Activated naive CD4-positive, alpha-beta T cell treated with Interleukin-2 at 50 U/mL for 16 hours (primary cell): ENCODE measurements around the gene DESI2.
A peak's percentile ranks its signal among the peaks of the same experiment; 100 is the strongest.

Experiments
- DNase-seq: peaks from one replicate; pipeline ENCODE4 v3.0.0-alpha.2; 2020

DESI2 gene

DNA sequence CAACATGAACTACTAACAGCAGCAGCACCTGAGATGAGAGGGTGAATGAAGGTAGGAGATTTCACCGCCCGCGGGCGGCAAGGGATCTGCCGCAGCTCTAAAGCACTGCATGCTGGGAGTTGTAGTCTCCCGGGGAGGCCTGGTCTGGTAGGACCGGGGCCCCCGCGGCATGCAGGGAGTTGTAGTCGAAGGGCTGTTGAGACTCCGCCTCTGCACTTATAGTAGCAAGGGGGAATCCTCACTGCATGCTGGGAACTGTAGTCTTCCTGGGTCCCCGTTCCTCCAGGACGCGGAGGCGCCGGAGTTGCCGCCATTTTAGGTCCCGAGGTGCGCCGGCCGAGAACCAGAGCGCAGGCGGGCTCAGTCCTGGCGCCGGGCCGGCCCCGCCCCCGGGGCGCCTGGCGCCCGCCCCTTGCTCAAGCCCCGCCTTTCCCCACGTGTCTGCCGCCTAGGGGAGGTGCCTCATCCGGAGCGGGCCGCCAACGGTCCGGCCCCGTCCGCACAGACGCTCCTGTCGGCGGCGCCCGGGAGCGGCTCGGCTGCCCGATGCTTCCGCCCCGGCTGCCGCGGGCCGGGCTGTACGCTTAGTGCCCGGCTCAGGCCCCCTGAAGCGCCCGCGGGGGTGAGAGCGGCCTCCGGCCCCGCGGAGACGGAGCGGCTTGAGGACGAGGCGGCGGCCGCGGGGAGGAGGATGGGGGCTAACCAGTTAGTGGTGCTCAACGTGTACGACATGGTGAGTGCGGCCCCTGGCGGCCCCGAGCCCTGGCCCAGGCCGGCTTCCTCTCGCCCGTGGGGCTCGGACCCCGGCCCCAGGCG, at the start of gene DESI2:
DESI2 (plus strand) TSS at position 504 of the 816 bp plus-strand sequence; CDS start at position 692, 188 bp downstream.
- DNase-seq, result peak; percentile 98

DNA sequence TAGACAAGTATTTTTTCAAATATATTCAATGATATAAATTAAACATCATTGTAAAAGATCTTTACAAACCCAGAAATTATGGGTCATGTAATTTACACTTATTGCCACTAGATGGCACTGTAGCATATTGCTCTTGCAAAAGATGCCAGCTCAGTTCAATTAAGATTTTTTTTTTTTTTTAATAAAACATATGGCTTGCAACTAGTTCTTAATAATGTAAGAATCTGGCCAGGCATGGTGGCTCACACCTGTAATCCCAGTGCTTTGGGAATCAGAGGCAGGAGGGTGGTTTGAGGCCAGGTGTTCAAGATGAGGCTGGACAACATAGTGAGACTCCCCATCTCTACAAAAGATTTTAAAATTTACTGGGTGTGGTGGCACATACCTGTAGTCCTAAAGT, 49.4 kb upstream of the DESI2 start:
- no peak for DNase-seq

- DNase-seq, result no peak
Observed at GRCh38 chr1:244605835-244606370, 47.0 kb upstream of the DESI2 start.

DNA sequence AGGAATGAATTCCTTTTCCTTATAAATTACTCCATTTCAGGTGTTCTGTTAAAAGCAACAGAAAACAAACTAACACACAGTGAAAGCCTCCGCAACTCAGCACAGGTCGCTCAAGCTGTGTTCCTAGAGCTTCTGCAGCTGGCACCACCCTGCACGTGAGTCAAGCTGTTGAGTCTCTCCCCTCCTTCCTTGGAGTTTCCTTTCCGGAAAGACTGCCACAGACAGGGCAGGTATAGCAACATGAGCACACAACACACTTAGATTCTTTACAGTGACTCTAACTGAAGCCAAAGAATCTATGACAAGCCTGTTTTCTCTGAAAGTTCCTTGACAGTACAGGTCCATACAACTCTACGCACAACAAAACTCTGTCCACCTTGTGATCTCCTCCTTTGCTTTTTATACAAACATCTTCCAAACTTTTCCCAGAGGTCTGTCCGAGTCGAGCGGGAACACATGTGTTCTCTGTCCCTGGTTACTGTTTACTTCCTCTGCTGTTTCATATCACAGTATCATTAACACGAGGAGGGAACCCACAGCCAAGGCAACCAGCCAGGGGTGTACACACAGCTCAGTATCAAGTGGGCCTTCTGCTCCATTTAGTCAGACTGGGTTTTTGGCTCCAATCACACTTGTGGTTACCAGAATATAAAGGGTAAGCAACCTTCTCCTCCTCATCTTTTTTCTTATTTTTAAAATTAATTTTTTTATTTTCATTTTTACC, 38.7 kb upstream of the DESI2 start:
- DNase-seq, result no peak

- no peak for DNase-seq
Observed at GRCh38 chr1:244614879-244615278, 38.0 kb upstream of the DESI2 start.

DNA sequence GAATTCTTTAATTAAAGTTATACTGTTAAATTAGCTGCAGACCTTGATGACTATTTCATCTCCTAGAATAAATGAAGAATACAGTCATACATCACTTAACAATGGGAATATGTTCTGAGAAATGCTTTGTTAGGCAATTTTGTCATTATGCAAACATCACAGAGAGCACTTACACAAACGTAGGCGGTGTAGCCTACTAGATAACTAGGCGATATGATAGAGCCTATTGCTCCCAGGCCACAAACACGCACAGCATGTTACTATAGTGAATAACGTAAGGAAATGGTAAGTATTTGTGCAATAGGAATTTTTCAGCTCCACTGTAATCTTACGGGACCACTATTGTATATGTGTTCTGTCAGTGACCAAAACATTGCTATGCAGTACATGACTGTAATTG, 37.6 kb upstream of the DESI2 start:
- DNase-seq, result no peak

- no peak for DNase-seq
Observed at GRCh38 chr1:244626709-244627108, 26.2 kb upstream of the DESI2 start.

- DNase-seq, result no peak
Observed at GRCh38 chr1:244628789-244629188, 24.1 kb upstream of the DESI2 start.

DNA sequence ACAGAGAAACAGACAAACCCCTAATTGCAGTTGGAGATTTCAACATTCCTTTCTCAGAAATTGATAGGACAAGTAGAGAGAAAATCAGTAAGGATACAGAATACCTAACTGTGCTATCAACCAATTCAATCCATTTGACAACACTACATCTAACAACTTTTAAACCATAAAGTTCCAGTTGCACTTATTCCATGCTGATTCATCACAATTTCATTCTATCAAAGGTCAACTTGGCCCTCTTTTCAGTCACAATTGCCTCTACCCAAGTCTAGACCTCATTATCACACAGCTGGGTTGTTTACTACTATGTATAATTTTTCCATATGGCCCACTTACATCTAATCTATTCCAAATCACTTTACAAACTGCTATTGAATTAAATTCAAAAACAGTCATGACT, 19.8 kb upstream of the DESI2 start:
- no peak for DNase-seq

- DNase-seq, result no peak
Observed at GRCh38 chr1:244634546-244634945, 18.4 kb upstream of the DESI2 start.

- DNase-seq, result no peak
Observed at GRCh38 chr1:244636488-244637259, 16.3 kb upstream of the DESI2 start.

DNA sequence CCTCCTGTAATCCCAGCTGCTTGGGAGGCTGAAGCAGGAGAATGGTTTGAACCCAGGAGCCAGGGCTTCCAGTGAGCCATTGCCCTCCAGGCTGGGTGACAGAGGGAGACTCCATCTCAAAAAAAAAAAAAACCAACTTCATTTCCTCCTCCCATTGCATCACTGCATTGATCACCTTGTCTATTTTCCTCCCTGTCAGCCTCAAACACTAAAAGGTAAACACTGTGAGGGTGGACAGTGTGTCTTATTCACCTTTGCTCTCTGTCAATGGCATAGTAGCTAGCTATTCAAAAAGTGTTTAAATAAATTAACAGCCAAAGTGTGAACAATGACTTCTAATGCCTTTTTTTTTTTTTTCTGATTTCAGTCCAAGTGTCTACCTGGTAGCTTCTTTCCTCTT, 13.4 kb upstream of the DESI2 start:
- DNase-seq, result no peak

DNA sequence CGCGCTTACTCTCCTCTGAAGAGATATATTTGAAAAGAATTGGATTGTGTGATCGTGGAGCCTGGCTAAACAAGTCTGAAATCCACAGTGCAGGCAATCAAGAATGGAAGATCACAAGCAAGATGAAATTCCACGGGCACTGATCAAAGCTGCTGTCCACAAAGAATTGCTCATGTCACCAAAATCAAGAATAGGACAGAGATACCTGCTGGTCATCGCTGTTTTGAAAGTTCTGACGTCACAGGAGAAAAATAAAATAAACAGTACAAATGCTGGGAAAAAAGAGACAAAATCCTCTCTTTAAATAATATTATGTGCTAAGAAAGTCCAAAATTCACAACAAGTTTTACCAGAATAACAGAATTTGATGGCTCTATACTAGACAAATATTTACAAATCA, 12.0 kb upstream of the DESI2 start:
- DNase-seq, result no peak

GRCh38 chr1:244642526-244642925, 10.4 kb upstream of the DESI2 start:
- DNase-seq, result no peak

DNA sequence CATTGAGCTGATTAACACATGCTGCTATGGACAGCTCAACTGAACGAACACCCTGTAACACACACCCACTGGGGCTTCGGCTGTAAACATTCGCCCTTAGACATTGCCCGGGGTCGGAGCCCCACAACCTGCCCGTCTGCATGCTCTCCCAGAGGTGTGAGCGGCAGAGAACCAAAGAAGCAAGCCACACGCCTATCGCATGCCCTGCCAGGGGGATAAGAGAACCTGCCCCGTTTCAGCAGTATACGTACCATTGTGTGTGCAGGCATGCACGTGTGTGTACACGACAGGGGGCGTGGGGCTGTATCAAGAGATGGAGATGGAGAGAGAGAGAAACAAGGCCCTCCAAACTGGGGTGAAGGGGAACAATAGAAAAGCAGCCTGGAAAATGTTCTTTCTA, 9.9 kb upstream of the DESI2 start:
- DNase-seq, result no peak

DNA sequence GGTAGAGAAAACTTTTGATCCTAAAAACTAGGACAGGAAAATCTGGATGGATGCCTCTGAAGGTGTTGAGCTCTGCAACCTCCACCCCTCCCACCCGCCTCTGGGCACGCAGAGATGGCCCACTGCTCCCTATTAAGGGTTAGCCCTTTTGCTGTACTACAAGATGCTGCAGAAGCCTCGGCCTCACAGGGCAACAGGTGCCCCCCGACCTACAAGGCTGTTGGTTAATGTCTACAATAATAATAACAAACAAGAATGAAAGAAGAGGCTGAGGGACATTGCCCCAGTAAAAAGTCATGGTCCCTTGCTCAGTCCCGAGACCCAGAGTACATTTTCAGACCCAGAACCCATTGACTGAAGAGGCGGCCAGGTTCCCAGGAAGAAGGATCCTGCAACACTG, 7.5 kb upstream of the DESI2 start:
- no peak for DNase-seq

DNA sequence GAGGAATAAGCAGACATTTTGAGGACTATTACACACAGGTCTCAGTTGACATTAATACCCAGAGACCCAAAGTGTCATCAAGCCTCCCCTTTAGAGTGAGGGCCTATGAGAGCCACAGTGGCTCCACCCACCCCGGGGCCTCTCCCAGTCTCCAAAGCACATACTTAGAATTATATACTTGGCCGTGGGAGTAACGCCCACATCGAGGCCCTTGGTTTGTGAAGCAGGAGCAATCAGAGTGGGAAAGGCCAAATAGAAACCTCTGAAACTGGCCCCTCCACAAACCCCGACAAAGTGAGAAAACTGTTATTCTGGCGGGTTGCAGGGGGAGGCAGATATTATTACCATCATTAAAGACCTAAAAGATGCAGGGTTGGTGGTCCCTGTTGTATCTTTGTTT, 7.0 kb upstream of the DESI2 start:
- DNase-seq, result no peak

DNA sequence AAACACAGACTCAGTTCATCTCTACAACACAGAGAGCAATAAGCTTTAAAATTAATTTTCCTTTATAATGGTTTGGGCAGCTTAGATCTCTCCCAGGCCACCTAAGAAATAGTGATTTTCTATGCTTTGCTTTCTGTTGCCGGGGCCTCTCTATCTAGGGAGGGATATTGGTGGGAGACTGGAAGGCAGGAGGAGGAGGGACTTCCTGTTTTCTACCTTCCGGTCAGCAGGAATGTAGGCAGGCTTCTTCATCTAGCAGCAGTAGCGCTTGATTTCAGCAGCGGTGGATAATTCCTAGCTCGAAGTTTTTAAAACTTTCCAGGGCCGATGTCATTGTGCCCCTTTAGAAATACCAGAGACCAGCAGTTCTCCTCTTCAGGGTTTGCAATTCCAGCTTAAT, 5.1 kb upstream of the DESI2 start:
- DNase-seq, result no peak

GRCh38 chr1:244651956-244652622, 837 bp upstream of the DESI2 start:
- DNase-seq, result no peak

DNA sequence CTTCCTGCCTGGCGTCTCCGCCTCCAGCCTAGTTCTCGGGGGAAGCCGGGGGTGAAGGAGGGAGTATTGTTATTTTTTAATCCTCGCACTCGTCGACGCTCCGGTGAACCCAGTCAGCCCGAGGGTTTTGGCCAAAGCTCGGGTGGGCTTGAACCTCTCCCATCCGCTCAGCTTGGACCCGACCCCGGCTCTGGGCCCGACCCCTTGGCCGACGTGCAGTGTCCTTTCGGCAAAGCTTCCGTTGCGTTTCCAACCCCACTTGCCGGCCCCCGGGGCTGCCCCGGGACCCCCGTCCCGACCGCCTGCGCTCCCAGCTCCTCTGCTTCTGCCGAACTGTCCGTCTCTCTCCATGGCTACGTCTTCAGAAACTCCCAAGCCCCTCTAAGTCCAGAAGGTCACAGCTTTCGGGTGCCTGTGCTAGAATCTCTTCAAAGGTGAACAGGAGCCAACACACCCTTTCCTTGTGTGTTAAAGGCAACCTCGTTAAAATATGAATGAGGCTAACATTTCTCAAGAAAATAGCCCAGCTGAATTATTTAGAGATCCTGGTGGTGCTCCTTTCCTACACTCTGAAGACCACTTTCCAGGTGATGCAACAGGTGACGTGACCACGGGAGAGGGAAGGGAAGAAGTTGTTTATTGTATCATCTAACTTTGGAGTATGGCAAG, 647 bp downstream of the DESI2 start:
- DNase-seq, result no peak

DNA sequence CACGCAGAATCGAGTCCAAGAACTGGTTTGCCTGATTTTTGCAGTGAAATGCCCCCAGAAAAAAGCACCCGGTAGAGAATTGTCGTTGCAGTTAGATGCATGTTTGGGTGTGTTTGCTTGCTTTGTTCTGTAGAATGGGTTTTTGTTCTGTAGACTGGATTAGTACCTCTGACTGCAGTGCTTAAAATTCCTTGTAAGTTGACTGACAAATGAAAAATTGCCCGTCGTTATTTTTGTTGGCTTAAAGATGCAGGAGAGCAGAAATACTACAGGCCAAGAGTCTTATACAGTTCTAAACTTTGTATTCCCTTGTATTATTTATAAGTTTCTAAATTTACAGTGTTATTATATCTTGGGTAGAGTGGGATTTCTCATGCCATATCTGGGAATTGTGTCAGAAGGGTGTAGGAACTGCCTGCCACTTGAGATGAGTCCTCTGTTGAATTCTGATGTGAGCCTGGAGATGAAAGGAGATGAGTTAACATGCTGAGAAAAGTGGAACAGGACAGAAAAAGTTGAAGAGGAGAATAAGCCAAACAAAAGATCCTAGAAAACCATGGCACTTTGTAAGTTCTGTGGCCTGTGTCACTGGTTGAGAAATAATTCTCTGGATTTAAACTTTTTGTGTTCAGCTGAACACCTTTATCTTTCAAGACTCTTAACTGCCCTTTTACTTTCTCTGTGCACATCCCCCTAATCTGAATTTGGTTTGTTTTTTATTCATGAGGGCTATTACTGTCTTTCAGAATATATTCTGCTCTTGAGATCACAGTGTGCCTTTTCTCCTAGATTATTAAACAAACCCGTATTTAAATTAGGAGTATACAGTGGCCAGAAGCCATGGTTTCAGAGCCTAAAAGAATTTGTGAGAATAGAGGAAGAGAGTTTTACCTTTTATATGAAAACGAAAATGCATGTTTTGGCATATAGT, 1.4 kb downstream of the DESI2 start:
- no peak for DNase-seq
